Measurements from ENCODE around the gene RPTN.

RPTN gene

GRCh38 chr1:152159144-152159543 lies at the start of gene RPTN:
RPTN (minus strand) TSS chr1:152159228; CDS start chr1:152157889, 1,339 bp downstream.
- DNase-seq (no peak), ATAC-seq (no peak)
- no peaks in the 10 kb centered on the region for H3K4me1 Mint-ChIP-seq
- no peak within 1 kb of the TSS for H3K27ac Mint-ChIP-seq
- no peak within 1 kb of the TSS for H3K4me3 Mint-ChIP-seq
- H3K27me3 Mint-ChIP-seq = no peaks in the 10 kb centered on the region
- H3K9me3 Mint-ChIP-seq = no peaks in the 10 kb centered on the region

- H3K27me3 Mint-ChIP-seq = peaks cover 9% of the 10 kb centered on the region
- DNase-seq = no peak
- H3K4me3 Mint-ChIP-seq = no peak overlapping the region
- H3K27ac Mint-ChIP-seq = no peak overlapping the region
- no peak for ATAC-seq
- no peaks in the 10 kb centered on the region for H3K4me1 Mint-ChIP-seq
- H3K9me3 Mint-ChIP-seq = no peaks in the 10 kb centered on the region
Measured at GRCh38 chr1:152198982-152199381, 40.0 kb upstream of the RPTN start.

- DNase-seq = no peak
- Mint-ChIP-seq H3K4me1 (no peaks in the 10 kb centered on the region), H3K27ac (no peak overlapping the region)
Measured at GRCh38 chr1:152197361-152197941, 38.4 kb upstream of the RPTN start.

GRCh38 chr1:152191711-152192110 lies 32.7 kb upstream of the RPTN start:
- H3K4me3 Mint-ChIP-seq = no peak overlapping the region
- DNase-seq (no peak), ATAC-seq (no peak)
- no peaks in the 10 kb centered on the region for H3K4me1 Mint-ChIP-seq
- H3K27me3 Mint-ChIP-seq = no peaks in the 10 kb centered on the region
- H3K9me3 Mint-ChIP-seq = no peaks in the 10 kb centered on the region
- no peak overlapping the region for H3K27ac Mint-ChIP-seq

More at GRCh38 chr1:152197361-152197941, 38.4 kb upstream of the RPTN start:
- H3K27me3 Mint-ChIP-seq = peaks cover 9% of the 10 kb centered on the region
- no peaks in the 10 kb centered on the region for H3K9me3 Mint-ChIP-seq
- no peak for ATAC-seq
- no peak overlapping the region for H3K4me3 Mint-ChIP-seq

- H3K27ac Mint-ChIP-seq = no peak overlapping the region
- no peaks in the 10 kb centered on the region for H3K4me1 Mint-ChIP-seq
Measured at GRCh38 chr1:152191260-152191659, 32.2 kb upstream of the RPTN start.

GRCh38 chr1:152190589-152190988 lies 31.6 kb upstream of the RPTN start:
- Mint-ChIP-seq H3K4me1 (no peaks in the 10 kb centered on the region), H3K9me3 (no peaks in the 10 kb centered on the region), H3K27ac (no peak overlapping the region), H3K4me3 (no peak overlapping the region), H3K27me3 (no peaks in the 10 kb centered on the region)
- ATAC-seq = no peak
- DNase-seq = no peak

More at GRCh38 chr1:152191260-152191659, 32.2 kb upstream of the RPTN start:
- H3K4me3 Mint-ChIP-seq = no peak overlapping the region
- H3K9me3 Mint-ChIP-seq = no peaks in the 10 kb centered on the region
- no peaks in the 10 kb centered on the region for H3K27me3 Mint-ChIP-seq
- DNase-seq = no peak
- no peak for ATAC-seq

- ATAC-seq = peak; percentile 74
- Mint-ChIP-seq H3K4me1 (peaks cover 6% of the 10 kb centered on the region), H3K27ac (peak overlapping the region in 1 of 2 donors; percentile 78), H3K27me3 (peaks cover 6% of the 10 kb centered on the region), H3K9me3 (no peaks in the 10 kb centered on the region), H3K4me3 (peak overlapping the region; percentile 83 to 85)
- peak; percentile 70 to 76 for DNase-seq
Measured at GRCh38 chr1:152189657-152190442, 30.8 kb upstream of the RPTN start.

GRCh38 chr1:152188673-152189591 lies 29.9 kb upstream of the RPTN start:
- Mint-ChIP-seq H3K27me3 (peaks cover 15% of the 10 kb centered on the region), H3K4me1 (peaks cover 6% of the 10 kb centered on the region), H3K4me3 (peak overlapping the region; percentile 83 to 85), H3K9me3 (no peaks in the 10 kb centered on the region), H3K27ac (peak overlapping the region; percentile 68 to 90)
- ATAC-seq (peak; percentile 80), DNase-seq (peak; percentile 75 to 81)

GRCh38 chr1:152186556-152187285 lies 27.7 kb upstream of the RPTN start:
- DNase-seq (no peak), ATAC-seq (no peak)
- Mint-ChIP-seq H3K27ac (no peak overlapping the region), H3K27me3 (peaks cover 16% of the 10 kb centered on the region), H3K4me1 (peaks cover 6% of the 10 kb centered on the region), H3K4me3 (no peak overlapping the region), H3K9me3 (no peaks in the 10 kb centered on the region)

GRCh38 chr1:152185544-152186391 lies 26.7 kb upstream of the RPTN start:
- no peak overlapping the region for H3K4me3 Mint-ChIP-seq
- peak; percentile 21 to 43 for DNase-seq
- peaks cover 6% of the 10 kb centered on the region for H3K4me1 Mint-ChIP-seq
- H3K27ac Mint-ChIP-seq = no peak overlapping the region
- H3K9me3 Mint-ChIP-seq = no peaks in the 10 kb centered on the region
- peaks cover 16% of the 10 kb centered on the region for H3K27me3 Mint-ChIP-seq
- peak; percentile 52 for ATAC-seq

- ATAC-seq = peak; percentile 58
- Mint-ChIP-seq H3K27me3 (peaks cover 16% of the 10 kb centered on the region), H3K4me3 (no peak overlapping the region), H3K4me1 (peaks cover 6% of the 10 kb centered on the region), H3K27ac (no peak overlapping the region), H3K9me3 (no peaks in the 10 kb centered on the region)
- DNase-seq = no peak
Measured at GRCh38 chr1:152182944-152183361, 23.9 kb upstream of the RPTN start.

- Mint-ChIP-seq H3K27me3 (peaks cover 16% of the 10 kb centered on the region), H3K4me1 (peaks cover 6% of the 10 kb centered on the region), H3K9me3 (no peaks in the 10 kb centered on the region), H3K27ac (no peak overlapping the region), H3K4me3 (no peak overlapping the region)
- DNase-seq (no peak), ATAC-seq (no peak)
Measured at GRCh38 chr1:152182431-152182830, 23.4 kb upstream of the RPTN start.

GRCh38 chr1:152179566-152179965 lies 20.5 kb upstream of the RPTN start:
- Mint-ChIP-seq H3K4me3 (no peak overlapping the region), H3K27me3 (peaks cover 7% of the 10 kb centered on the region), H3K27ac (no peak overlapping the region), H3K9me3 (no peaks in the 10 kb centered on the region), H3K4me1 (no peaks in the 10 kb centered on the region)
- DNase-seq (no peak), ATAC-seq (no peak)

GRCh38 chr1:152170287-152170905 lies 11.4 kb upstream of the RPTN start:
- no peak for ATAC-seq
- Mint-ChIP-seq H3K4me3 (no peak overlapping the region), H3K27me3 (no peaks in the 10 kb centered on the region), H3K9me3 (no peaks in the 10 kb centered on the region), H3K4me1 (peaks cover 17% of the 10 kb centered on the region), H3K27ac (no peak overlapping the region)
- DNase-seq = no peak

Measured in stimulated activated naive CD8-positive, alpha-beta T cell treated with anti-CD3 and anti-CD28 coated beads, Interleukin-15, amount 100 ng/mL, for 72 hours (primary cell).